DMS 273 (cell line): Measurements from ENCODE around the gene COQ7.

Experiments used
- DNase-seq: peaks from one replicate; lab custom pipeline; 2025; ENCODE audit not compliant: unreplicated experiment; lab: John Stamatoyannopoulos, UW

The COQ7 gene

DNA sequence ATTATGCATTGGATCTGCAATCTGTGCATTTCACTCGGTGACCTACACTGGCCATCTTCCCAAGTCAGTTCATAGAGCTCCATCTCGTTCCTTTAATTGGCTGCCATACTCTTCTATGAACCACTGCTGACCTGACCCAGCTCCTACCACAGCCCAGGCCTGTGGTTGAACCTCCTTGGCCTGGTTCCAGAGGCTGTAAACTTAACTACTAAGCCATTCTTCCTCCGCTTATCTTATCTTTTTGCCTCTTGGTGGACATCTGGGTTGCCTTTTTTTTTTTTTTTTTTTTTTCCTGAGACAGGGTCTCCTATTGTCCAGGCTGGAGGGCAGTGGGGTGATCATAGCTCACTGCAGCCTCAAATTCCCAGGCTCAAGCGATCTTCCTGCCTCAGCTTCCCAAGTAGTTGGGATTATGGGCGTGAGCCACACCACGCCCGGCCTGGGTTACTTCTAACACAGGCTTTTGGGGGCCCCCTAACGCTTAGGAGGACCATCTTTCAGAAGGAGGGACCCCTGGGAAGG is 18.3 kb downstream of the COQ7 start:
- peak; percentile 27 for DNase-seq

DNA sequence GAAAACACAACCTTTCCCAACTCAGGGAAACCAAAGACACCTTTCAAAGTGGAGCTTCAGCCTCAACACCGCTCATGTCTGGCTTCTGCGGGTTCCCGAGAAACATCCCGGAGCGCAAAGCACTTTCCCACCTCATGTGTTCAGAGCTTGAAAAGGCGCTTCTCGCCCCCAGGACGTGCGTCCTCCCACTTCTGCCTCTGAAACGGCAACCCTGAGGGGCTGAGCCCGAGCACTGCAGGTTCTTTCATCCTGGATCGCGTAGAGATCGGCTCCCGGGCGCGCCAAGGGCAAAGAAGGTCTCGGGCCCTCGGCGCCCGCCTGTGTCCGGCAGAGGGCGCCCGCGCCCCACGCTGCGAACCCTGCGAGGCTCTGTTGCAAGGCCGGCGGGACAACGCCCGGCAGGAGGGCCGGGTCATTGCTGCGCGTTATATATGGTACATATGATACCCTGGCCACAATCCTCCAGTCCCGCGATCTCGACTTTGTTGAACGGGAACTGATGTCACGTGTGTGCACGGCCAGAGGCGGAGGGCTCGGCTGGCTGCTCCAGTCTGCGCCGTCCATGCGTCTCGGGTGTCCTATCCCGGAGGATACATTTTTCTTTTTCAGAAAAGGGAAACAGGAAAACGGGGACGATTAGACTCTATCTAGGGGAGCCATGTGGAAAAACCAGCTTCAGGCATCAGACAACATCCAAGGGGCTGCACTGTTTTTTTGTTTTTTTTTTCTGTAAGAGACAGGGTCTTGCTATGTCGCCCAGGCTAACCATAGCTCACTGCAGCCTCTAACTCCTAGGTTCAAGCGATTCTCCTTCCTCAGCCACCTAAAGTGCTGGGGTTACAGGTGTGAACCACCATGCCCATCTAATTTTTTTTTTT is 19.1 kb downstream of the COQ7 start:
- peak; percentile 98 for DNase-seq

DNA sequence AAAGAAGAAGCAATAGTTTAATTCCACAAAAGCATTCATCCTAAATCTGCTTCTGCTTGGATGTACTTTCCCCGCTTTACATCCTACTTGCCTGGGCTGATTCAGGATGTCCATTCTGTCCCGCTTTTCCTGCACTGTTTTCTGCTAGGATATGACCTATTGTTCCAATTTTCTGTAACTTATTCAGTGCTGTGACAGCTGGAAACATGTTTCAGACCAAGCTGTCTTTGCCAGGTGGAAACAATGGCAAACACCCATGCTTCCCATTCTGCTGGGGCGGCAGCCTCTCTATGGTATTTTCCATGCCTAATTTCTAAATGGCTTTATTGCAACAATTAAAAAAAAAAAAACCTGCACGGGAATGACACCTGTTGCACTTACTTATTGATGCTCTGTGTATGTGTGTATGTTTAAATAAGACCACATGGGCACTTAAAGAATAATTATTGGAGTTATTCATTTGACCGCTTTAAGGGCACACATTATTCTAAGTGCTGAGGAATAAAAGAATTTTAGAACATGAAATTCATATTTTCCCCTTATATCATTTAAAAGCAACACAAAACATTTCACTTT is 21.0 kb downstream of the COQ7 start:
- DNase-seq, result peak; percentile 19

DNA sequence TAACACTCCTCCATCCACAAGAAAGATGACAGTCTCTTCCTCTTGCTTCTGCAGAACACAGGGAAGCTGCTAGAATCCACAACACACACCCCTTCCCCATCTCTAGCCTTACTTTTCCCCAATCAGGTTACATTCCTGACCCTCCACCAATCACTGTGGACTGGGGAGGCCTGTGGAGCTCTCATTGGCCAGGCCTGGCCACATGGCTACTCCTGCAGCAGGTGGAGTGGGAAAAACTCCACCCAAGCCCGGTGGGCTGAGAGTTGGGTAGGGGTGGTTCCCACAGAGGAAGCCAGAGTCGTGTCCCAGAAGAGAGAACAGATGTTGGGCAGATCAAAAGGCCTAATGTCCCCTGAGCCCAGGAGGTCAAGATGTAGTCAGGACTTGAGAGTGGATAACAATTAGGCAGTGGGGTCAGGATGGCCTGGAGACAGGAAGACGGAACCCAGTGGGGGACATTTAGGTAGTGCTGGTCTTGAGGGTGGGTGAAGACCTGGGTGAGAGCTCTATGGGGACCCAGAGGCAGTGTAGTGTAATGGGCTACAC is 22.1 kb downstream of the COQ7 start:
- no peak for DNase-seq

DNA sequence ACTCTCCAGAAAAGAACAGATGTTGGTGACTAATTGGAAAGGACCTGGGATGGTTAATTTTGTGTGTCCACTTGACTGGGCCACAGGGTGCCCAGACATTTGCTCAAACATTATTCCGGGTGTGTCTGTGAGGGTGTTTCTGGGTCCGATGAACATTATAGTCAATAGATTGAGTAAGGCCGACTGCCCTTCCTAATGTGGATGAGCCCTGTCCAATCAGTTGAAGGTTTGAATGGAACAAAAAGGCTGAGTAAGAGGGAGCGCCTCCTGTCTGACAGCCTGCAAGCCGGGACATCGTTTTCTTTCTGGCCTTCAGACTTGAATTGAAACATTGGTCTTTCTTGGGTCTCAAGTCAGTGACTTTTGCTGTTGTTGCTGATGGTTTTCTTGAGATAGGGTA is 23.5 kb downstream of the COQ7 start:
- DNase-seq, result no peak

DNA sequence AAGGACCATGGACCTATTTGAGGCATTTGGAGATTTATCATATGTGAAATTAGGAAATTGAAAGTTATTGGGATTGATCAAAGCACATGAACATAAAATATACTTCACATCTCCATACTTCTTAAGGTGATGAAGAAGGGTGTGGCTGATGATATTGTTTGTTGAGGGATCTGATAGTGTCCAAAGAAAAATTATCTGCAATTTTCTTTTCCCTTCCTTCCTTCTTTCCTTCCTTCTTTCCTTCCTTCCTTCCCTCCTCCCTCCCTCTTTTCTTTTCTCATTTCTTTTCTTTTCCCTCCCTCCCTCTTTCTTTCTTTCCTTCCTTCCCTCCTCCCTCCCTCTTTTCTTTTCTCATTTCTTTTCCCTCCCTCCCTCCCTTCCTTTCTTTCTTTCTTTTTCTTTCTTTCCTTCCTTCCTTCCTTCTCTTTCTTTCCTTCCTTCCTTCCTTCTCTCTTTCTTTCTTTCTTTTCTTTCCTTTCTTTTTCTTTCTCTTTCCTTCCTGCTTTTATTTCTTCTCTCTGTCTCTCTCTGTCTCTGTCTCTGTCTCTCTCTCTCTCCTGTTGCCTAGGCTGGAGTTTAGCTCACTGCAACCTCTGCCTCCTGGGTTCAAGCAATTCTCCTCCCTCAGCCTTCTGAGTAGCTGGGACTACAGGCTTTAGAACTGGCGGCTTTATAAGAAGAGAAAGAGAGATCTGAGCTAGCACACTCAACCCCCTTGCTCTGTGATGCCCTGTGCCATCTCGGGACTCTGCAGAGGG is 25.4 kb downstream of the COQ7 start:
- no peak for DNase-seq

DNA sequence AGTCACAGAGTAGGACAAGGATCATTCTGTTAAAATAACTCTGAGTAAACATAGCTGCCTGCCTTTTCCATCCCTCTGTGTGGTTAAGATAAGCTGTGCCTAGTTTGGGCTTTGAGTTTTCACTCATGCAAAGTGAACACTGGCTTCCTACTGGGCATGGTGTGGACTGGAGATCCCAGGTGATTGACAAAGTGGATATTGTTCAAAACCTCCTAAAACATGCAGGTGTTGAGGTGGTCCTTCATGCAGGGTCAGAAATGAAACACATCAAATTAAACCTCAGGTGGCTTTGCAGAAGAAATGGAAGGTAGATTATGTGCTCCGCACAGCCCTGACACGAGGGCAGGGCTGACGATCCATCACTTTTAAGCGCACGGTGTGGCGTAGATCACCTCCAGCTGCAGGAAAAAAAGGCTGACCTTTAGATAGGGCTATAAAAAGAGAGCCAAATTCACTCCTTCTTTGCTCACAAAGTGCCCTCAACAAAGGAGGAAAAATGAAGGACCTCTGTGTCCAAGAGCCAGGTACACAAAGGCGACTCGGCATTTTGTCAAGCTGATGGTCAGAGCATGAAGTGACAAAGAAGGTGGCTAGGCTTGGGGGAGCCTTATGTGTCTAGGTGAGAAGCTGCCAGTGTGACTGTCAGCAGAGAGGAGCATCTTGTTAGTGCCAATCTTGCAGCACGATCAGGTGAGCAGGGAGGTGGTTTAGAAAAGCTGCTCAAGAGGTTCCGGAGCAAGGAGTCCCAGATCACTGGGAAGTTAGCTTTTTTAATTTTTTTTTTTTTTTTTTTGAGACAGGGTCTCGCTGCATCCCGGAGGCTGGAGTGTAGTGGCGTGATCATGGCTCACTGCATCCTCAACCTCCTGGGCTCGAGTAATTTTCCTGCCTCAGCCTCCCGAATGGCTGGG is 26.5 kb downstream of the COQ7 start:
- DNase-seq, result no peak

DNA sequence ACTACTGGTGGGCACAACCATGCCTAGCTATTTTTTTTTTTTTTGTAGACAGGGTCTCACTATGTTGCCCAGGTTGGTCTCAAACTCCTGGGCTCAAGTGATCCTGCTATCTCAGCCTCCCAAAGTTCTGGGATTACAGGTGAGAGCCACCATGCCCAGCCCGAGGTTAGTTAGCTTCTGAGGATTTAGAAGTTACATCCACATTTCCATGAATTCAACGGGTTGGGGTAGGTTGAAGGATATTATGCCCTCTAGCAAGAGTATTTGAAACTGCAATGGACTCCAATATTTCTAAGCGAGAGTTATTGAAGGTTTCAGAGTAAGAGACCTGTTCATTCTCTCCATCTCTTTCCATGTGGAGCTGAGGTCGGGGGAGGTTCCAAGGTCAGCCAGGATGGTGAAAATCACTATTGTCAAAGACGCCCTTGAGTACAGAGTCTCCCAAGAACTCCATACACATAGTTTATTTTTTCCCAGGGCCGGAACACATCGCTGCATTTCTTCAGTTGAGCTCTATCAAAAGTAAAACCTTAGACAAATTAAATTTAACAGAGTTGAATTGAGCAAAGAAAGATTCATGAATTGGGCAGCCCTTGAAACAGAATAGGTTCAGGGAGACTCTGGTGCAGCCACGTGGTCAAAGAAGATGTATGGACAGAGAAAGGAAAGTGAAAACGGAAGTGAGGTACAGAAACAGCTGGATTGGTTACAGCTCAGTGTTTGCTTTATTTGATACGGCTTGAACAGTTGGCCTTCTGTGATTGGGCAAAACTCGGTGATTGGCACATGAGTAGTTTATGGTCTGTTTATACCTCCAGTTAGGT is 27.3 kb downstream of the COQ7 start:
- peak; percentile 49 for DNase-seq

DNA sequence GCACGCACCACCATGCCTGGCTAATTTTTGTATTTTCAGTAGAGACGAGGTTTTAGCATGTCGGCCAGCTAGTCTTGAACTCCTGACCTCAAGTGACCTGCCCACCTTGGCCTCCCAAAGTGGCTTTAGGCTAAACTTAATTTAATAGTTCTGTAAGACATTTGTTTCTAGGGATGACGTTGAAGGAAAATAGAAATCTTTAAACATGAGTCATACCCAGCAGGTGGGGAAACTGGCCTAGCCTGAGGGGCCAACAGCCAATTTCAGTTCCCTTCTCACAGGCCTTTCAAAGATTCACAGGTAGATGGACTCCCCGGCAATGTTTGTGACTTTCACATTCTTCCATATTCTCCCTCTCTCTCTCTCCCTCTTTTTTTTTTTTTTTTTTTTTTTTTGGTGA is 28.2 kb downstream of the COQ7 start:
- no peak for DNase-seq

DNA sequence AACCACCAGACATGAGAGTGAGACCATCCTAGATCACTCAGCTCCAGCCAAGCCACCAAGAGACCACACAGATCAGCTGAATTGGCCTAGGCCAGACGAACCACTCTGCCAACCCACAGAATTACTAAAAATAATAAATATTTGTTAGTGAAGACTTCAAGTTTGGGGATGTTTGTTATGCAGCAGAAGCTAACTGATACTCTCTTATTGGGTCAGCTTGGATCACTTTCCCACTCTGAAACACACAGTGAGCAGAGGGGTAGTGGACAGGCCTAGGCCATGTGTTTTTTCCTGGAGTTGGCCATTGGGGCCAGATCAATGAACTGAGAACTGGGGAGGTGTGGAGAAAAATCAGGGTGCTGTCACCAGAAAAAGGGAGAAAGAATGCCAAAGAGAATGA is 30.8 kb downstream of the COQ7 start:
- no peak for DNase-seq

DNA sequence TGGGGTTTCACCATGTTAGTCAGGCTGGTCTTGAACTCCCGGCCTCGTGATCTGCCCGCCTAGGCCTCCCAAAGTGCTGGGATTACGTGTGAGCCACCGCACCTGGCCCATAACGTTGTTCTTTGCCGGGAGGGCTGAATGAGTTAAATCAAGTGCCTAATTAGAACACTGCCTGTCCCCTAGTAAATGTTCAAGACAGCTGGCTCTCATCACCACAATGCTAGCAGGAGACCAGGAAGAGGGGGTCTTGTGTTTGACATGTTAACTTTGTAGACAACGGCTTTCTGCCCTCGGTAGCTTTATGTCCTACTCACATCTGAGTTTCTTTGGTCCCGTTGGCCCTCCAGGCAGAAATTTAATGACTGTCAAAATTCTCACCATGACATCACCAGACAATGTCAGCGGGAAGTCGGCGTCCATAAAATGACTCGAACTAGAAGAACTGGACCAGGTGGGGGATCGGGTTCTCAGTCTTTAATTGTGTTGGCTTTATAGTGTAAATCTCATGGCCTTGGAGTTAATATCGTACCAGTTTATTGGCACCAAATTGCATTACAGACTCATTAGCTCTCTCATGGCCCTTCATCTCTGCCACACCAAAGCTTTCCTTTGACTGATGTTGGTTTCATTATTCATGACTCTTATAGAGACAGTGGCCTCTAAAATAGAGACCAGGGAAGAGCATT is 34.9 kb downstream of the COQ7 start:
- DNase-seq, result no peak

DNA sequence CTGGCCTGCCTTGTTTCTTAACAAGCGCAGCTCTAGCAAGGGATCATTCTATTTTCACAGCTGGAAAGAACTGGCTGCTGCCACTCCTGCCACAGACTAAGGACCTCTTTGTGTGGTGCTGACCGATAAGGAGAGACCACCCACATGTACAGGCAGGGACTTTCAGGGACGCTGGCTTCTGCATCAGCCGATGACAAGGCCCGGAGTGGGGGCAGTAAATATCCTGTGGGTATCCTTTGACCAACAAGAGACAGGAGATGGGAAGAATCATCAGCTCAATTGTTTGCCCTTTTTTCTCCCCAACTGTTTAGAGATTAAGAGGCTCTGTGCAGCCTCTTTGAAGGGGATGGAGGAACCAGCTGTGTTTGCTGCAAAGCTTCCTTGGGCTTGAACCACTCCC is 37.2 kb downstream of the COQ7 start:
- DNase-seq, result no peak

DNA sequence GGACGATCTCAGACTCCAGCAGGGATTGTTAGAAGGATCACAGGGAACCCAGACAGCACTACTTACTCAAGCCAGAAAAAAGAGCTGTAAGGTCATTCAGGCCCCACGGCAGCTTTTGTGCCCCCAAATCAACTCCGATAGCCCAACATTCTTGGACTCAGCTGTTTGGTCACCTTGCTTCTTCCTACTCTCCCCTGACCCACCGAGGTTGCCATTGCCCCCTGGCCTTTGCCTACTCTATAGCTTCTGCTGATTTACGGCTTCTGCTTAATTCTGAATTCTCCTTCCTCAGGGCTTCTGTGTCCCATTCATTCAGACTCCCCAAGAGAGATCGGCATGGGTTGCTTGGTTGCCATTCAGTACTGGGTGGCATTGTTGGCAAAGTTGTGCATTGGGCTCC is 37.7 kb downstream of the COQ7 start:
- DNase-seq, result no peak

DNA sequence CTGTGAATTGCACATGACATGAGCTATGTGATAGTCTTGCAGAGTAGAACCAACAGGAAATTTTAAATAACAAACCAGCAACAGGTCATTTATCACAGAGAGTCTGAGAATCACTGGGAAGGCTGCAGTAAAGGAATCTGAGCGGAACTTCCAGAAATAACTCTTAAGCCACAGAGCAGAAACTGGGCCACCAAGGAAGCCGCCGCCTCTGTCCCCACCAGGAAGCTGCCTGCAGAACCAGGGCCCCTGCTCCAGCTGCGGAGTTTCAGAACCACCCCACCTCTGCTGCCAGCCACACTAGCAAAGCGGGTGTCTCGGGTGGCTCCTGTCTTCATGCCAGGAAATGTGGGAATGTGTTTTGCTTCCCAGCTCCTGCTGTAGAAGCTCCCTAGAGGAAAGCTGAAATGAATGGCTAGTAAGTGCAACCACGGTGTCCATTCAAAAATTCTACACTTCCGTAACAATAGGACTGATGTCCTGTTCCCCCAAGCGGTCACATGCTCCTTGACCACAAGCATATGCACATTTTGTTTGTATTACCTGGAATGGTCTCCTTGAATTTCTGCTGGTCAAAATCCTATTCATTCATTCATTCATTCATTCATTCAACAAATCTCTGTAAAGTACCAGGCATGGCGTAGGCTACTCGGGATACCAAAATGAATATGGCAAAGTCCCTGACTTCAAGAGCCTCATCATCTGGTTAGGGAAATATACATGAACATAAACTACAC is 38.6 kb downstream of the COQ7 start:
- no peak for DNase-seq

DNA sequence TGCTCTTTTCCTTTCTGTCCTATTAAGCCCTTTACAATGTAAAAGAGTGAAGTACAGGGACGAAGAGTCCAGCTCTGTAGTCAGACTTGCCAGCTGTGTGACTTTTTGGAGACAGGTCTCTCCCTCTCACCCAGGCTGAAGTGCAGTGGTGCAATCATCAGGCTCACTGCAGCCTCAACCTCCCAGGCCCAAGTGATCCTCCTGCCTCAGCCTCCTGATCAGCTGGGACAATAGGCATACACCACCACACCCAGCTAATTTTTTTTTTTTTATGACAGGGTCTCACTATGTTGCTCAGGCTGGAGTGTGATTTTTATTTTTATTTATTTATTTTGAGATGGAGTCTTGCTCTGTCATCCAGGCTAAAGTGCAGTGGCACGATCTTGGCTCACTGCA is 39.2 kb downstream of the COQ7 start:
- no peak for DNase-seq

DNA sequence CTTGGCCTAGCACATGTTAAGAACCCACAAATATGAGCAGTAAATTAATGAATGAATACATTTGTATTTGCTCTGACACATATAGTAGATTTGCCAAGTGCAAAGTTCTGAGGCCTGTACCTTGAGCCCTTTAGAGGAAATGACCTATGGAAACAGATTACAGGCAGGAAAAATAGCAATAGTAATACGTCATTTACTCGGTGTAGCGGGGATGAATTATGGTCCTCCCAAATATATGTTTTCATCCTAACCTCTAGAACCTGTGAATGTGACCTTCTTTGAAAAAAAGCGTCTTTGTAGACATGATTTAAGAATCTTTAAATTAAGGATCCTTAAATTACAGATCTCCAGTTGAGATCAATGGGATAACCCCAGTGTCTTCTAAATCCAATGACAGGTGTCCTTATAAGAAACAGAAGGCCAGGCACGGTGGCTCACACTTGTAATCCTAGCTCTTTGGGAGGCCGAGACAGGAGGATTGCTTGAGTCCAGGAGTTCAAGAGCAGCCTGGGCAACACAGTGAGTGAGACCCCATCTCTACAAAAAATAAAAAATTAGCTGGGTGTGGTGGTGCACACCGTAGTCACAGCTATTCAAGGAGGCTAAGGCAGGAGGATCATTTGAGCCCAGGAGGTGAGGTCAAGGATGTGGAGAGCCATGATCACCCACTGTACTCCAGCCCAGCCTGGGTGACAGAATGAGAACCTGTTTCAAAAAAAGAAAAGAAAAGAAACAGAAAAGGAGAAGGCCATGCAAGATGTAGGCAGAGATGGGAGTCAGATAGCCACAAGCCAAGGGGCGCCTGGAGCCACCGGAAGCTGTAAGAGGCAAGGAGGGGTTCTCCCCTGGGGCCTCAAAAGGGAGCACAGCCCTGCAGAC is 41.2 kb downstream of the COQ7 start:
- no peak for DNase-seq

DNA sequence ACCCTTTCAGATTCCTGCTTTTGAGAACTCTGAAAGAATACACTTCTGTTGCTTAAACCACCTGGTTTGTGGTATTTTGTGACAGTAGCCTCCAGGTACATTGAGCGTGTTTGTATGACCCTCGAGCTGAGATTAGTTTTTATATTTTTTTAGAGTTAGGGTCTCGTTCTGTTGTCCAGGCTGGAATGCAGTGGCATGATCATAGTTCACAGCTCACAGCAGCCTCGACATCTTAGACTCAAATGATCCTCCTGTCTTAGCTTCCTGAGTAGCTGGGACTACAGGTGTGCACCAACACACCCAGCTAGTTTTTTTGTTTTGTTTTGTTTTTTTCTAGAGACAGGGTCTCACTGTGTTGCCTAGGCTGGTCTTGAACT is 41.9 kb downstream of the COQ7 start:
- DNase-seq, result no peak
